SU-DHL-6 (cell line): ENCODE data around the gene BCL2L11.

Experiments
- H2AFZ ChIP-seq: fragments of 200-600 bp; sonication (generic); 2 replicates; pipeline ENCODE4 v1.6.1; 2014; ENCODE audit warnings: low read depth, mild to moderate bottlenecking, moderate library complexity, mixed read lengths, antibody characterized with exemption, low read length; ENCODE audit not compliant: severe bottlenecking
- H3F3A ChIP-seq: fragments of 200-600 bp; shearing (Covaris generic); 2 replicates; pipeline ENCODE4 v1.6.0; 2016; ENCODE audit warnings: antibody characterized with exemption, mild to moderate bottlenecking; ENCODE audit not compliant: insufficient read depth
- H3K27ac ChIP-seq: fragments of 200-600 bp; sonication (generic); 2 replicates; pipeline ENCODE4 v1.5.1; 2016; ENCODE audit warnings: low read depth, mild to moderate bottlenecking, low read length, moderate library complexity, mixed read lengths
- H3K27me3 ChIP-seq: fragments of 200-600 bp; sonication (generic), shearing (Covaris generic); 2 replicates; pipeline ENCODE4 v1.6.0; 2014; ENCODE audit warnings: mild to moderate bottlenecking, low read length
- H3K36me3 ChIP-seq: fragments of 200-600 bp; sonication (generic); 2 replicates; pipeline ENCODE4 v1.6.1; 2014; ENCODE audit warnings: mild to moderate bottlenecking, low read length, mixed read lengths
- H3K4me2 ChIP-seq: fragments of 300-600, 200-600 bp; shearing (Covaris generic), sonication (generic); 2 replicates; pipeline ENCODE4 v1.6.0; 2014; ENCODE audit warnings: low read length, low read depth, mild to moderate bottlenecking; ENCODE audit not compliant: poor library complexity, severe bottlenecking
- H3K4me3 ChIP-seq: fragments of 200-600 bp; sonication (generic); 2 replicates; pipeline ENCODE4 v1.5.1; 2014; ENCODE audit warnings: antibody characterized with exemption, low read length, mild to moderate bottlenecking, mixed read lengths; ENCODE audit not compliant: insufficient read depth, poor library complexity, severe bottlenecking
- H3K79me2 ChIP-seq: fragments of 200-600 bp; sonication (generic); 2 replicates; pipeline ENCODE4 v1.6.1; 2014; ENCODE audit warnings: mild to moderate bottlenecking, low read length, moderate library complexity; ENCODE audit not compliant: insufficient read depth
- H3K9ac ChIP-seq: fragments of 200-600 bp; sonication (generic); 2 replicates; pipeline ENCODE4 v1.7.0; 2014; ENCODE audit warnings: mild to moderate bottlenecking, low read length
- H3K9me2 ChIP-seq: fragments of 200-600 bp; sonication (generic); replicated peaks from 2 replicates; pipeline ENCODE4 v1.6.1; 2014; ENCODE audit warnings: low read length; ENCODE audit not compliant: insufficient read depth
- H3K9me3 ChIP-seq: fragments of 200-600 bp; sonication (generic); 2 replicates; pipeline ENCODE4 v1.6.1; 2014; ENCODE audit warnings: low read length, mixed read lengths; ENCODE audit not compliant: insufficient read depth
- H4K20me1 ChIP-seq: fragments of 200-600 bp; sonication (generic); 2 replicates; pipeline ENCODE4 v1.6.1; 2014; ENCODE audit warnings: low read depth, mild to moderate bottlenecking, antibody characterized with exemption, low read length, moderate library complexity, mixed read lengths
- EZH2phosphoT487 ChIP-seq: fragments of 200-600 bp; sonication (generic), shearing (Covaris generic); conservative IDR thresholded peaks from 2 replicates; pipeline ENCODE4 v1.6.1; 2018; ENCODE audit warnings: mild to moderate bottlenecking, antibody characterized with exemption, low read length, moderate library complexity, mixed read lengths
- TF ChIP-seq, protein P1 (sequence below): fragments of 200-600 bp; sonication (generic); IDR thresholded peaks from one replicate; pipeline ENCODE4 v1.5.1; 2017; ENCODE audit warnings: antibody characterized with exemption, mild to moderate bottlenecking, low read length, moderate library complexity; ENCODE audit not compliant: insufficient read depth, poor library complexity, severe bottlenecking

Gene BCL2L11

GRCh38 chr2:111184725-111185310 is 64.1 kb downstream of the BCL2L11 start:
- Histone ChIP-seq H3F3A (no peaks in the 10 kb centered on the region), H3K36me3 (no peaks in the 10 kb centered on the region), H3K27me3 (no peaks in the 10 kb centered on the region), H4K20me1 (no peaks in the 10 kb centered on the region), H2AFZ (no peak overlapping the region), H3K4me2 (no peak overlapping the region), H3K9ac (no peak overlapping the region), H3K79me2 (no peaks in the 10 kb centered on the region), H3K9me2 (no peaks in the 10 kb centered on the region), H3K9me3 (no peaks in the 10 kb centered on the region), H3K27ac (no peak overlapping the region), H3K4me3 (no peak overlapping the region)
- TF ChIP-seq, protein P1, sequence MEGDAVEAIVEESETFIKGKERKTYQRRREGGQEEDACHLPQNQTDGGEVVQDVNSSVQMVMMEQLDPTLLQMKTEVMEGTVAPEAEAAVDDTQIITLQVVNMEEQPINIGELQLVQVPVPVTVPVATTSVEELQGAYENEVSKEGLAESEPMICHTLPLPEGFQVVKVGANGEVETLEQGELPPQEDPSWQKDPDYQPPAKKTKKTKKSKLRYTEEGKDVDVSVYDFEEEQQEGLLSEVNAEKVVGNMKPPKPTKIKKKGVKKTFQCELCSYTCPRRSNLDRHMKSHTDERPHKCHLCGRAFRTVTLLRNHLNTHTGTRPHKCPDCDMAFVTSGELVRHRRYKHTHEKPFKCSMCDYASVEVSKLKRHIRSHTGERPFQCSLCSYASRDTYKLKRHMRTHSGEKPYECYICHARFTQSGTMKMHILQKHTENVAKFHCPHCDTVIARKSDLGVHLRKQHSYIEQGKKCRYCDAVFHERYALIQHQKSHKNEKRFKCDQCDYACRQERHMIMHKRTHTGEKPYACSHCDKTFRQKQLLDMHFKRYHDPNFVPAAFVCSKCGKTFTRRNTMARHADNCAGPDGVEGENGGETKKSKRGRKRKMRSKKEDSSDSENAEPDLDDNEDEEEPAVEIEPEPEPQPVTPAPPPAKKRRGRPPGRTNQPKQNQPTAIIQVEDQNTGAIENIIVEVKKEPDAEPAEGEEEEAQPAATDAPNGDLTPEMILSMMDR, result no peak
- TF ChIP-seq EZH2phosphoT487, result no peak

DNA sequence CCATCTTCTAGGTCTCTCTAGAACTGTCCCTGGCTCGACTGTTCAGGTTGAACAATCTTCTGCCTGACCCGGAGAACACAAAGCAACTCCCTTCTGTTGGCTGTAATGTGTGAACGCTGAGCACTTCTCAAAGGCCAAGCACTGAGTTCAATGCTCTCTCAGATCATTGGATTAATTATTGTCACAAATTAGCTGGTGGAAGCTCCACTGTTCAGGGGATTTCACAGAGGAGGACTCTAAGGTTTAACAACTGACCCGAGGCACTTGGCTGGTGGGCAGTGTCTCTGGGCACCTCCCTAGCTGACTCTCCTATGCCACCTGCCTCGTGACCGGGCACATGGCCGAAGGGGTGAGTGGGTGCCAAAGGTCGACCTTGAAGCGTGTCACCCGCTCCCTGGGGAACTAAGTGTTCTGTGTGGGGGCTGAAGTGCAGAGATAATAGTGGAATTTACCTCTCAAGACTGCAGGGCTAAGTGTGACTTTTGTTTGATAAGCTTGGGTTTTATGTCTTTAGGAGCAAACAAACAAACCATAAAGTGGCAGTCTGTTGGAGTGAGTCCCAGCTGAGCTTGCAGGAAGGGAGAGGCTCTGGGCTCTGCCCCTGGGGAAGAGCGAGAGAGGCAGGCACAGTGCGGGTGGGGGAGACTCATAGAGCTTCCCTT is 64.8 kb downstream of the BCL2L11 start:
- H3K36me3 ChIP-seq, result no peaks in the 10 kb centered on the region
- H3K9me2 ChIP-seq, result no peaks in the 10 kb centered on the region
- no peaks in the 10 kb centered on the region for H3K9me3 ChIP-seq
- H3F3A ChIP-seq, result no peaks in the 10 kb centered on the region
- no peaks in the 10 kb centered on the region for H3K79me2 ChIP-seq
- H4K20me1 ChIP-seq, result no peaks in the 10 kb centered on the region
- H3K4me3 ChIP-seq, result no peak overlapping the region
- H3K4me2 ChIP-seq, result no peak overlapping the region
- TF ChIP-seq, protein P1, result no peak
- TF ChIP-seq EZH2phosphoT487, result no peak
- no peak overlapping the region for H2AFZ ChIP-seq
- H3K9ac ChIP-seq, result no peak overlapping the region
- no peaks in the 10 kb centered on the region for H3K27me3 ChIP-seq
- no peak overlapping the region for H3K27ac ChIP-seq

GRCh38 chr2:111186121-111186715 is 65.5 kb downstream of the BCL2L11 start:
- Histone ChIP-seq H3F3A (no peaks in the 10 kb centered on the region), H4K20me1 (no peaks in the 10 kb centered on the region), H3K36me3 (no peaks in the 10 kb centered on the region), H3K9me2 (no peaks in the 10 kb centered on the region), H3K27ac (no peak overlapping the region), H3K4me3 (no peak overlapping the region), H3K9ac (no peak overlapping the region), H3K9me3 (no peaks in the 10 kb centered on the region), H3K4me2 (no peak overlapping the region), H3K27me3 (no peaks in the 10 kb centered on the region), H2AFZ (no peak overlapping the region), H3K79me2 (no peaks in the 10 kb centered on the region)
- no peak for TF ChIP-seq EZH2phosphoT487
- TF ChIP-seq, protein P1, result no peak
